ENCODE data around the gene DAD1.
"Not testable (repeated sequence)": the region's sequence is repeated elsewhere in the genome, so short reads cannot be mapped to it uniquely, and the experiment has no call there.

DAD1 gene

DNA sequence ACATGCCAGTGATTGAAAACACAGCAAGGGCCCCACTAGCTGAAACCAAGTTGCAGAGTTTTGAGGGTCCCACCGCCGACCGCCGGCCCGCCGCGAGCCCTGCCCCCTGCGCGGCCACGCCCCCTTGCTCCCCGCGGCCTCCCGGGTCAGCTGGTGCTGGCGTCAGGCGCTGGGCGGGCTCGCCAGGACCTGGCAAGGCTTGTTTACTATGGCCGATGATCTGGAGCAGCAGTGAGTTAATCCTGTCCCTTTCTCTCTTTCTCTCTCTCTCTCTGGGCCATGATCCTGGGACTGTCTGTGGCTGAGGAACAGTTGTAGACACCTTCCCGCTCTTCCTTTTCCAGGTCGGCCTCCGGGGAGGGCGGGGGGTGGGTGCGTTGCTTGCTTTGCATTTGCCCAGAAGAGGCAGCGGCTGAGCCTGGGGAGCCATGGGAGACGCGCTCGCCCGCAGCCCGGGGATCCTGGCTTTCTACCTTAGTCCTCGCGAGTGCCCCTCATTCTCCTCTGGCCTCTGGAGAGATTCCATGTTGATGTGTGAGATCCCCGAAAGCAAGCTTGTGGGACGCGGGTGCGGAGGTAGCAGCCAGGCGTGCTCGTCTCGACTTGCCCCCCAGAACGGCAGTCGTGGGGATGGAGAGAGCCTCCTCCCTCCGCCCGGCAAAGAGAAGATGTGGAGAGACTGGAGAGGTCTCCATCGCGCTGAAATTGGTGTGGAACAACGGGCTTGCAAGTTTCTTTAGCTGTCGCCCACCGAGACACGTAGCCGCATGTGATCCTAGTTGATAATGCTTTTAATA lies 9.3 kb upstream of the DAD1 start, which contains the start of gene ABHD4:
ABHD4 (plus strand) TSS at position 202 of the 797 bp plus-strand sequence; CDS start at position 209, 7 bp downstream.
- peak; percentile 76 for DNase-seq

DNA sequence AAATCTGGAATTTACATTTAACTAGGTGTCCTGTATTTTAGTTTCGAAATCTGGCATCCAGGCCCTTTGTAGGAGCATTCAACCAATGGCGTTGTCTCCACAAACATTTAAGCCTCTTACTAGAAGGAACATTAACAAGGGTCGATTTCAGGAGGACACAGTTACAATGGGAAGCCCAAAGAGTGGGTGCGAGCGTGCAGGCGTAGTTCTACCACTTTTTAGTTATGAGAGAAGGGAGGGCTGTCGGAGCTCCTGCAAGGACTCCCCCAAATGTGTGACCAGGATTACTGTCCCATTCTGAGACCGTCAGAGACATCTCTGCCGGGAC lies 8.7 kb upstream of the DAD1 start:
- peak; percentile 40 for DNase-seq

DNA sequence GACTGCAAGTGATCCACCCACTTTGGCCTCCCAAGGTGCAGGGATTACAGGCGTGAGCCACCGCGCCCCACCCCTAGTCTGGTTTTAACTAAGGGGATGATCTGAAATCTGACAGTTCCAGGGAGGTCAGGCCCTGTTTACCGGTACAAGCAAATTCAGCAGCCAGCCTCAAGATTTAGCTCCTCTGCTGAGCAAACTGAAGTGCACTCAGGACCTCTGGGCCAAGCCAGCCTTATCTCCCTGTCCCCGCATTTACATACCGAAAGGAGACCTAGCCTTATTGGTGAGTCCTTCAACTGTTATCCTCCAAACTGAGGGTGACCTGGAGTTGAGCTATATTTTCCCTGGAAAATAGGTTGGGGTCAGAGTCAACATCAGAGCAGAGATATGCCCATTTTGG lies 8.2 kb upstream of the DAD1 start:
- DNase-seq, result no peak

DNA sequence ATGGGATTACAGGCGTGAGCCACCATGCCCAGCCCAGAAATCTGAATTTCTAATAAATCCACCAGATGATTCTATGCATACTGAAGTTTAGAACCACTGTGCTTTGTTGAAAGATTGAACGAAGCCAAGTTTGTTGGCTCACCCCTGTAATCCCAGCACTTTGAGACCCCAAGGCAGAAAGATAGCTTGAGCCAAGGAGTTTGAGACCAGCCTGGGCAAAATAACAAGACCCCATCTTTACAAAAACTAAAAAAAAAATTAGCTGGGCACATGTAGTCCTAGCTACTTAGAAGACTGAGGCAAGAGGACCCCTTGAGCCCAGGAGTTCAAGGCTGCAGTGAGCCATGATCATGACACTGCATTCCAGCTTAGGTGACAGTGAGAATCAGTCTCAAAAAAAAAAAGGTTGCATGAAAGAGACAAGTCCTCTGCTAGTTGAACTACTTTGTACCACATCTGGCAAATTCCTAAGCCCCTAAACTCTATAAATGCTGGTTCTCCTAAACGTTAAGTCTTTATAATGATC lies 7.4 kb upstream of the DAD1 start:
- DNase-seq, result no peak

DNA sequence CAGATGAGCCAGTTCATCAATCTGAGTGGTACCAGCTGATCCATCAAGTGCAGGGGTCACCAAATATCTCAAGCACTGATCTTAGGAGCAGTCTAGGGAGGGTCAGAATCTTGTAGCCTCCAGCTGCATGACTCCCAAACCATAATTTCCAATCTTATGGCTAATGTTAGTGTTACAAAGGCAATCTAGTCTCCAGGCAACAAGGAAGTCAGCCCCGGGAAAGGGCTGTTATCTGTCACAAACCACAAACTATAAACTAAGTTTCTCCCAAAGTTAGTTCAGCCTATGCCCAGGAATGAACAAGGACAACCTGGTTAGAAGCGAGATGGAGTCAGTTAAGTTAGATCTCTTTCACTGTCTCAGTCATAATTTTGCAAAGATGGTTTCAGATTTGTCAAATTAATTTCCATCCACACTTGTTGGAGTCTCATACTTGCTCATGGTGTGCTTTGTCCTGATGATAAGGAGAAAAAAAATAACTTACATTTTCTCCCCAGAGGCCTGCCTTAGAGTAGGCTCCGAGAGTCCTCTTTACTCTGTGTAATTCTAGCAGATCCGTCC lies 5.2 kb upstream of the DAD1 start:
- no peak for DNase-seq

DNA sequence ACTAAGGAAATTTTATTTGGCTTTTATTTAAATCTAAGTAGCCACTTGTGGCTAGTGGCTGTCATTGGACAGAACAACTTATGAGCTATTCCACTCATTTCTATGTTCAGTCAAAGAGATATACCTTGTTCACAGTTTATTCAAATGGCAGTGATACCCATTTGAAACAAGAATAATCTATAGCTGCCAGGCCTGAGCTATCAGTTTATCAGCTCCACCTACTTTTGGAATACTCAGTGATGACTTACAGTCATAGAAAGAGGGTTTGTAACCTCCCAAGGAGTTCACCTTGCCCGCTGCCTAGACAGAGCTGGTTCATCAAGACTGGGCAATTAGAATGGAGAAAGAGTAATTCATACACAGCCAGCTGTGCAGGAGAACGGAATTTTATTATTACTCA lies 4.6 kb upstream of the DAD1 start:
- no peak for DNase-seq

DNA sequence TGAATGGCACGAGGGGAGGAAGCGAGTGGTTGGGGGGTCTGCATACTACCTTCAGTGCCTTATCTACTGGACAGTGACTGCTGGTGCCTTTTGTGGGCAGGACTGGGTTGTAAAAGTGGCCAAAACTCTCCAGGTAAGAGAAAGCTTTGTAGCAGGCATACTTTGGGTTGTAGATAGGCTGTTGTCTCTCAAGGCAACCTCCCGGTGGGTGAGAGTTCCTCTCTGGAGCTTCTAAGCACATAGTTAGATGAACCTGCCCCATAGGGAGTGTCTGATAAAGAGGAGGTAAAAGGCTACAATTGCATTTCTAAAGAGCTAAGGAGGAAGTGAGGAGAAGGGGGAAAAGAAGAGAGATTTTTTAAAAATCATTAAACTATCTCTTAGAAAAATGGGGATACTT lies 4.2 kb upstream of the DAD1 start:
- no peak for DNase-seq

DNA sequence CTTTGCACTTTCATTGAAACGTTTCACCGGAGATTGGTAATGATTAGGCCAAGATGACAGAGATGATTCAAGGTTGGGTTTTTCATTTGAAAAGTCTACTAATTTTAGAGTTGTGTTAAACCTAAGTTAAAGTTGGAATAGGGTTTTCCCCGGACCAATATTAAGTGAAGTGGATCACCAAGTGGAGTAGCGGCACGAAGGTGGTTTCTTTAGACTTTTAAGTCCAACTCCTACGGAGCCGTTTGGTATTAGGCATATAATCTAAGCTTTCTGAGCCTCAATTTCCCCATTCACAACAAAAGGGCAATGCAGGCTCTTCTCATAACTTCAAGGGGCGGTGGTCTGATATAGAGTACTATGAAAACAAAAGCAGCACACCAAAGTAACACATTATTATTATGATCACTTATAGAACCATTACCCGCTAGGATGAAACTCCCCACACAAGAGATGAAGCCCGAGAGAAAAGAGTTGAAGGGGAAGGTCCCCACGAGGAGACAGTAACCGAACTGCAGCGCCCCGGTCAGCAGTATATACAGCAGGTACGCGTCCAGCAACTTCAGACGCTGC lies 413 bp downstream of the DAD1 start:
- DNase-seq, result no peak

DNA sequence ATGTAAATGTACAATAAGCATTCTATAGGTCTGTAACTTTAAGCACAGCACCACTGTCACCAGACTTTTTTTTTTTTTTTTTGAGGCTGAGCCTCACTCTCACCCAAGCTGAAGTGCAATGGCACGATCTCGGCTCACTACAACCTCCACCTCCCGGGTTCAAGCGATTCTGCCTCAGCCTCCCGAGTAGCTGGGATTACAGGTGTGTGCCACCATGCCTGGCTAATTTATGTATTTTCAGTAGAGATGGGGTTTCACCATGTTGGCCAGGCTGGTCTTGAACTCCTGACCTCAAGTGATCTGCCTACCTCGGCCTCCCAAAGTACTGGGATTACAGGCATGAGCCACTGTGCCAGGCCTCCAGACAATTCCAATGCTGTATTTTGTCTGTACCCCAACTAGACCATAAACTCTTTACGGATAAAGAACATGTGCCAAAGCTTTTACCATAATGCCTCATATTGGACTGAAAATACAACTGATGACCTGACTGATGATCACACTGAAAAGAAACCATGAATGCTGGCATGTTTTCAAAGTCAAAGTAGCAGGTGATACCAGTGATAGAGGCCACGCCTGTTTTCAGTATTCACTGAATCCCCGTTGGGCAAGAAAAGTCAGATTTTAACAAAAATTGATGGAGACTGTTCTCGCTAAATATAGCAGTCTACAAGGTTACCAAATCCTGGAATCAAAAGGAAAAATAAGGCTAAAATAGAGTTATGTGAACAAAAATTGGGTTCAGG lies 1.2 kb downstream of the DAD1 start:
- not testable (repeated sequence) for DNase-seq

DNA sequence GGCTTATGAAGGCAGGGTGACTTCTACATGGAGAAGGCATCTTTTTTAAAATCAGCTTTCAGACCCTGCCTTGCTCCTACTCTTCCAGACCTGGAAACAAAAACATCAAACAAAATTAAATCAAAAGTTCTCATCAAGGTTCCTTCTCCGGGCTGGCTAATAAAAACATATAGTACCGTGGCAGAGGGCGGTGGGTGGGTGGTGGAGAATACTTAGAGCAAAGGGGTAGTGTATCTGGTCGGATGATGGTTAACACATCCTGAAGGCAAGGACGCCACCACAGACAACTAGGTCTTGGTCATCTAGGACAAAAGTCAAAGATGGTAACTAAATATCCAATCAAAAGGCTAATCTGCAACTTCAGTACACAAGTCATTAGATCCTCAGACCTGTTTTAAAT lies 1.8 kb downstream of the DAD1 start:
- DNase-seq, result no peak

DNA sequence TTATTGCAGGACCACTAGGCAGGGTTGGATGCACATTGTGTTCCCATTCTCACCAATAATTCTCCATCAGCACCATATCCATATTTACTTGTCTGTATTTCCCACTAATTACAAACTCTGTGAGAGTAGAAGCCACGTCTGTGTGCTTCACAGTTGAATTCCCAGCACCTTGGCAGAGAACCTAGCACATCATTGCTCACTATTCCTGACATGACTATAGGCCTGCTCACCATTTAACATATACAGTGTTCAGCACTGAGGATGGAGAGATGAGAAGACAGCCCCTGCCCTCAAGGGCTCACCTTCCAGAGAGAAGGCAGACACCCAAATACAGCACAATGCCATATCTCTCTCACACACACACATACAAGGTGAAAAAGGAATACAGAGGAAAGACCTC lies 5.0 kb downstream of the DAD1 start:
- DNase-seq, result no peak

DNA sequence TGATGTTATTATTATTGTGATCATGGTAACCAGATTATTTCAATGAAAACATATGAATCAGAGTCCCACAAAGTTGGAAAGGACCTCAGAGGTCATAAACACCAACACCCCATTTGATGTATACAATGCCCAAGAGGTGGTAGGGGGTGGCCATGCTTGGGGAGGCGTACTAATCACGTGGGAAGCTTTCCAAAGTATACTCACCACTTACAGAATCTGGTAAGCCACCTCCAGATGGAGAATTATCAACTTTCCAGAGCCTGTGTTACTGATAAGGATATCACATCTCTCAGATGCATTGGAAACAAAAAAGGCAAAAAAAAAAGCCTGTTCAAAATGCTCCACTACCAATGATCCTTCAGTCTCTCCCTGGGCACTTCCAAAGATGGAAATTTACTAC lies 8.4 kb downstream of the DAD1 start:
- no peak for DNase-seq

DNA sequence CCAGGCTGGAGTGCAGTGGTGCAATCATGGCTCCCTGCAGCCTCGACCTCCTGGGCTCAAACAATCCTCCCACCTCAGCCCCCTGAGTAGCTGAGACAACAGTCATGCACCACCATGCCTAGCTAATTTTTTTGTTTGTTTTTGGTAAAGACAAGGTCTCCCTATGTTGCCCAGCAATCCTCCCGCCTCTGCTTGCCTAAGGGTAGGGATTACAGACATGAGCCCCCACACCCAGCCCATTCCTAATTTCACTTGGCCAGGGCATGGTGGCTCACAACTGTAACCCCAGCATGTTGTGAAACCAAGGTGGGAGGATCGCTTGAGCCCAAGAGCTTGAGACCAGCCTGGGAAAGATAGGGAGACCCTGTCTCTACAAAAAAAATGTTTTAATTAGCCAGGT lies 9.1 kb downstream of the DAD1 start:
- DNase-seq, result no peak

DNA sequence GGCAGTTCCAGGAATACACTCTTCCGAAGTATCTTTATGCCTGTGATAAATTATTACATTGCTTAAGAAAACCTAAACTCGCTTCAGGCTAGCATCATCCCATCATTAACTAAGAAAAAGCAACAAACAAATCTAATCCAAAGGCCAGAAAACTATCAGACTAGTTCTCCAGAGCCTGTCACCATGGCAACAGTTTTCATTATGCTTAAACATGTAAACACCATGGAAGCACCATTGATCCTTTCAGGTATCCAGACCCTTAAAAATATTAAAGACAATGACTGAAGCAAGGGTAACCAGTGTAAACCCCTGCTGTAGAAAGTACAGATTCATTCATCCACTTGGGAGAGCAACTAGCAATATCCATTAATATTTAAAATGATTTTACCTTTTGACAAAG lies 9.8 kb downstream of the DAD1 start:
- no peak for DNase-seq

DNA sequence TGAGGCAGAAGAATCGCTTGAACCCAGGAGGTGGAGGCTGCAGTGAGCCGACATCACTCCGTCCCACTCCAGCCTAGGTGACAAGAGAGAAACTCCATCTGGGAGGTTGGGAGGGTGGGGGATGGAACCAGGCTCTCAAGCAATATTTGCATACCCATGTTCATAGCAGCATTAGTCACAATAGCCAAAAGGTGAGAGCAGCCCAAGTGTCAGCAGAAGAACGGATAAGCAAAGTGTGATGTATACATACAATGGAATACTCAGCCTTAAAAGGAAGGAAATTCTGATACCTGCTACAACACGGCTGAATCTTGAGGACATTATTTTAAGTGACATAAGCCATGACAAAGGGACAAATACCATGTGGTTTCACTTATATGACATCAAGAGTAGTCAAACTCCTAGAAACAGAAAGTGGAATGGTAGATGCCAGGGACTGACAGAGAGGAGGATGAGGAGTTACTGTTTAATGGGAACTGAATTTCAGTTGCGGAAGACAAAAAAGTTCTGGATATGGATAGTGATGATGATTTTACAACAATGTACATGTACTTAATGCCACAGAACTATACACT lies 11.6 kb downstream of the DAD1 start:
- DNase-seq, result no peak

DNA sequence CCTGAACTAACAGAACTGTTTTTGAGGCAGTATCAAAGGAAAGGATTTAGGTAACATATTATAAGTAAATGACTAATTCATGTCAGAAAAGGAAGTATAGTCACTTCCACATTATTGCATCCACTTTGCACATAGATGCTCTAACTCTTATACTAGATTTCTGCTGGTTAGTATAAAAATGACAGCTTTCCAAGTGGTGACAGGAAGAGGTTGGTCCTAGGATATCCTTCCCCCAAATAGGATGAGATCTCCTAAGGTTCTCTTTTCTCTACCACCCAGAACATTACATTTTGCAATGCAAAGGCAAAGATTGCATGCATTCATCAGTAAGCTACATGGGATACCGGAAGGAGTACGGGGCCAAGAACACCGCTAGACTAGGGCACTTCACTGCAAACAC lies 15.2 kb downstream of the DAD1 start:
- no peak for DNase-seq

DNA sequence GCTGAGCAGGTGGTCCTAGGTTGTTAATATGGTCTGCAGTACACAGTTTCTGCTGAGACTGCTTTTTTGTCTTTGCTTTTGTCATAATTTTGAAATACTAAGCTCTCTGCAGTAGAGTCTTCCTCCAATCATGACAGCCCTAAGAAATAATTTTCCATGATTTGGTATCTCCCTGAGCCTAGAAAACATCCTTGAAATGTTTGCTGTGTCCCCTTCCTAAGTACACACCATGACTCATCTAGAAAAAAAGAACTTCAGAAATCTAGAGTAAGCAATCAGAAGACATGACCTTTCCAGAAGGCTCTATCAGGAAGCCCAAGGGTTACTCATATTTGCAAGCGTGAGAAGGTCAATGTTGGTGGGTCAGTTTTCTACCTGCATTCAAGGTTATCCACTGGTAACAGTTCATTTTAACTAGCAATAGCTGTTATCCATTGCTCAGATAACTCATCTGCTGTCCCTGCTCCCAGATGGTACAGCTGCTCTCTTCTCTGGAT lies 16.4 kb downstream of the DAD1 start:
- DNase-seq, result no peak

DNA sequence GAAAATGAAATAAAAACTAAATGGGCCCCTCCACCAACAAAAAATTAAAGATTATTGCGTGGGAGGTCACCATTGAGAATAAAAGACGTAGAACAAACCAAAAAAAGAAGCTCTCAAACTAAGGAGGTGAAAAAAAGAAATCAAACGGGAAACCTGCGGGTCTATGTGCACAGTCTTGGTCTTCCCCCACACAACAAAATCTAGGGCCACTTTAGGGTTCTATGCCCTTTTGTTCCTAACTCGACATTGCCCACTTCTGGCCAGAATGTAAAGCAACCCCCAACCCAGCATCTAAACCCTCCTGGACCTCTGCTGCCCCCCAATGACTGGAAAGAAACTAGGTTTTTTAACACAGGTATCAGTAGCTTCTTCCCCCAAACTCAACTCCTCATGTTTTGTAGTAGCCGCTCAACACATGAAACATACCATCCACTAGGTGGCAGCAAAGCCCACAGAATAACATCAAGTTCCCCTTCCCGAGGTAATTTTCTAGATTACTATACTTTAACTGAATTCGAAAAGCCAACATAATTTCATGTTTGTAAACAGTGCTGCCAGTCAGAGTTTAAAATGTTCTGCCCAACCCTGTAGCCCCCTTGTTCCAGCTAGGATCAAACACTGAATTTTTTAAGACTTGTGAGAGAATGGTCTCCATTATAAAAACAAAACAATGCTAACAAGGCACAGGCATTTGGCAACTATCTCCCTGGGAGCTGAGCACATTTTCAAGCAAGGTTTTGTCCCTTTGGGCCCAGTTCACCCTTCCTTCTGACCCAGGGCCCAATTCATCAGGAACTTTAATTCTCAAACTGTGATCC lies 18.7 kb downstream of the DAD1 start:
- DNase-seq, result peak; percentile 70

DNA sequence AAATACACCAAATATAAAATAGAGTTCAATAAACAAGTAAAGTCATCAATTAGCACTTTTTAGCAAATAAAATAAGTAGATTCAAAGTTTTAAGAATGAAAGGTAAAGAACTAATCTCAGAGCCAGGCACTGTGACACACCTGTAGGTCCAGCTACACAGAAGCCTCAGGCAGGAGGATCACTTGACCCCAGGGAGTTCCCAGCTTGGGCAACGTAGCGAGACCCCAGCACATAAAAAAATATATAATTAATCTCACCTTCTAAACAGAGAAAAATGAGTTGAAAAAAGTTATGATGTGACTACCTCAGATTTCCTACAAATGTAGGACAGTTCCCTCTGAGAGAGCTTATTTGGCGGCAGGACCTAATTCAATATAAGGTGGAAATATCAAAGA lies 19.3 kb downstream of the DAD1 start:
- no peak for DNase-seq

DNA sequence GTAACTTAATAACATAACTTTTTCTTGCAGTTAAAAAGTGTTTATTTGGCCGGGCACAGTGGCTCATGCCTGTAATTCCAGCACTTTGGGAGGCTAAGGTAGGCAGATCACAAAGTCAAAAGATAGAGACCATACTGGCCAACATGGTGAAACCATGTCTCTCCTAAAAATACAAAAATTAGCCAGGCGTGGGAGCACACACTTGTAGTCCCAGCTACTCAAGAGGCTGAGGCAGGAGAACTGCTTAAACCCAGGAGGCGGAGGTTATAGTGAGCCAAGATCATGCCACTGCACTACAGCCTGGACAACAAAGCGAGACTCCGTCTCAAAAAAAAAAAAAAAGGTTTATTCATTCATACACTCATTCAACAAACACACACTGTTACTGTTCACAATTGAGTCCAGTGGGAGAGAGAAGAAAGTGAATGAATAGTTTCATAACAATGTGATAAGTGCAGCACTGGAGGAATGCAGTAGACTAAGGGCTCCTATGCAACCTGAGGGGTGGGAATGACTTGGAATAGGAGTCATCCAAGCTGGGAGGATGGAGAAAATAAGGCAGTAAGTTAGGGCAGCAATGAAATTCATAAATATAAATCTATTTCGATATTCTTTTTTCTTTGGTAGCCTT lies 19.8 kb downstream of the DAD1 start:
- DNase-seq, result no peak

DNA sequence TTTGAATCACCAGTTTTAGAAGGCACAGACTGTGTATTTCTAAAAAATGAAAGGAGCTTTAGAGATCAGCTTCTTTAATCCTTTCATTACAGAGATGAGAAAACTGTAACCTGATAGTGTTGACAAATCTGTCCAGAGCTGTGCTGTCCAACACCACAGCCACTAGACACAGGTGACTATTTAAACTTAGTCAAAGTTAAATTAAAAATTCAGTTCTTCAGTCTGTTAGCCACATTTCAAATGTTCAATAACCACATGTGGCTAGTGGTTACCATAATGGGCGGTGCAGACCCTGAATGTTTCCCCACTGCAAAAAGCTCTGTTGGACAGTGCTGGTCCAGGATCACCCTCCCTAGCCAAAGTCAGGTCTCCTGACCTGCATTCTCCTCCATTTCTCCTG lies 21.6 kb downstream of the DAD1 start:
- DNase-seq, result peak; percentile 4

DNA sequence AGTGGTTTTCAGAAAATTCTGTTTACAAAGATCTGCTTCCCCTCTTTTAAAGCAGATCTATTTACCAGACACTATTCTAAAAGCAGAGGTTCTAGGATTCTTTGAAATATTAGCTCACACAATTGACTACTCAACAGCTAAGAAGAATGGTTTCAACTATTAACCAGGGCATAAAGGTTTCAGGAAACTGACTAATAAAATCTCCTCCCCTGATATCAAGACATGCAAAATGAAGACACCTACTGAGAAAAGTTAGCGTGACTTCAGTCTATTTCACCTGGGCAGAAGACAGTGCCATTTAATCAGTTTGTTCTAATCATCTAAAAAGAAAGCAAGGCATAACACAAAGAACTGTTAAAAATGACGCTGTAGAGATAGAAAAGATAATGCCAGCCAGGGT lies 22.2 kb downstream of the DAD1 start:
- no peak for DNase-seq
